Hematopoietic multipotent progenitor cell treated with erythropoietin and hydrocortisone succinate and interleukin-3 and kit ligand, for 8 days (in vitro differentiated cells): ENCODE measurements around the gene PIK3R1.
A peak's percentile ranks its signal among the peaks of the same experiment; 100 is the strongest.
"Not testable (repeated sequence)": the region's sequence is repeated elsewhere in the genome, so short reads cannot be mapped to it uniquely, and the experiment has no call there.

Experiments
- DNase-seq: peaks from one replicate; pipeline ENCODE4 v3.0.0-alpha.2; 2015

The PIK3R1 gene

DNA sequence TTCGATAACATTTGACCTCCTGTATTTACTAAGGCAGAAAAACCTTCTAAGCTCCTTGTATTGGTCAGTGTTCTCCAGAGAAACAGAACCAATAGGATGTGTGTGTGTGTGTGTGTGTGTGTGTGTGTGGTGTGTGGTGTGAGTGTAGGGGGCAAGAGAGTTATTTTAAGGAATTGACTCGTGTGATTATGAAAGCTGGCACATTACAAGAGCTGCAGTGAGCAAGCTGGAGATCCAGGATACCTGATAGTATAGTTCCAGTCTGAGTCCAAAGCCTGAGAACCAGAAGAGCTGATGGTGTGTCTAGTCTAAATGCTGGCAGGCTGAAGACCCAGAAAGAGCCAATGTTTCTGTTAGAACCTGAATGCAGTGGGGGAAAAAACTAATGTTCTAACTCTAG is 21.2 kb upstream of the PIK3R1 start:
- DNase-seq = no peak

DNA sequence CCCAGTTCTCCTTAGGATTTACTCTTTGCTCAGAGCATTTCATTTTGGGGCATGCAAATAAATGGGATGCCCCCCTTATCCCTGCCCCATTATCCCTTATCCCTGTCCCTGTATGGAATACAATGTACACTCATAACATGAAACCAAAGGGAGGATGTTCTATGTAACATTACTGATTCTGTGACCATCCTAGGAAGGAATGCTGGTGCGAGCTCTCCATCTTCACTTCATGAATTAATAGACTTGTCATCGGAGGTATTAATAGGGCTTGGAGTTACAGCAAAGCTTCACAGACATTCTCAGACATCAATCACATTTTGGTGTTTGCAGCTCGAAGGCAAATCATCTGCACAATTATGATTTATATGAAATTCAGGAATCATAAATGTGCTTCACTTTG is 20.4 kb upstream of the PIK3R1 start:
- DNase-seq = no peak

DNA sequence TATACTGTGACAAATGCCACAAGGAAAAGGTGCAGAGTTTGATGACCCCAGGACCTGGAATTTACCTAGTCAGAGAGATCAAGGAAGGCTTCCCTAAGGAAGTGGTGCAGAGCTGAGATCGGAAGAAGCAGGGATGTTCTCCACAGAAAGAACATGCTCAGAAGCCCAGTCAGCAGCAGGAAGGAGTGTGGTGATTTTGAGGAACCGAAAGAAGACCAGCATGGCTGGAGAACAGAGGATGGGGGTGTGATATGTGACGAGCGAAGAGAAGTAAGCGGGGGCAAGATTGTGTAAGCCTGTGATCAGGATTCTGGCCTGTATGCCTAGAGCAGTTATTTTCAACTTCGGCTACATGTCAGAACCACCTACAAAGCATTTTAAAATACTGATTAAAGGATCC is 18.7 kb upstream of the PIK3R1 start:
- DNase-seq = no peak

DNA sequence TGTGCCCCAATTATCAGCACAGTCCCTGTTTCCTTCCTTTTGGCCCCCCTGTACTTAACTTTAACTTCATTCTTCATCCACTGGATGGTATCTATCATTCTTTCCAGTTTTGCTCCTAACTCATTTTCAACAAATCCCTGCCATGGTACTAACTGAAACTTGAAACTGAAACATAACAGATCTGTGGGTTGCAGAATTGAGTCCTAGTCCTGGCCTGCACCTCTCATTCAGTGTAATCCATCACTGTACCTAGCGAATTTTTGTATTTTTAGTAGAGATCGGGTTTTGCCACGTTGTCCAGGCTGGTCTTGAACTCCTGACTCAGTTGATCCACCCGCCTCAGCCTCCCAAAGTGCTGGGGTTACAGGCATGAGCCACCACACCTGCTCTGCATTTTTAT is 15.3 kb upstream of the PIK3R1 start:
- DNase-seq = no peak

DNA sequence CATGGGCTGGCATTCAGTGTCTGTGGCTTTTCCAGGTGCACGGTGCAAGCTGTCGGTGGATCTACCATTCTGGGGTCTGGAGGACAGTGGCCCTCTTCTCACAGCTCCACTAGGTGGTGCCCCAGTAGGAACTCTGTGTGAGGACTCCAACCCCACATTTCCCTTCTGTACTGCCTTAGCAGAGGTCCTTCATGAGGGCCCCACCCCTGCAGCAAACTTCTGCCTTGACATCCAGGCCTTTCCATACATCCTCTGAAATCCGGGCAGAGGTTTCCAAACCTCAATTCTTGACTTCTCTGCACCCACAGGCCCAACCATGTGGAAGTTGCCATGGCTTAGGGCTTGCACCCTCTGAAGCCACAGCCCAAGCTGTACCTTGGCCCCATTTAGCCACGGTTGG is 4.9 kb upstream of the PIK3R1 start:
- not testable (repeated sequence) for DNase-seq

DNA sequence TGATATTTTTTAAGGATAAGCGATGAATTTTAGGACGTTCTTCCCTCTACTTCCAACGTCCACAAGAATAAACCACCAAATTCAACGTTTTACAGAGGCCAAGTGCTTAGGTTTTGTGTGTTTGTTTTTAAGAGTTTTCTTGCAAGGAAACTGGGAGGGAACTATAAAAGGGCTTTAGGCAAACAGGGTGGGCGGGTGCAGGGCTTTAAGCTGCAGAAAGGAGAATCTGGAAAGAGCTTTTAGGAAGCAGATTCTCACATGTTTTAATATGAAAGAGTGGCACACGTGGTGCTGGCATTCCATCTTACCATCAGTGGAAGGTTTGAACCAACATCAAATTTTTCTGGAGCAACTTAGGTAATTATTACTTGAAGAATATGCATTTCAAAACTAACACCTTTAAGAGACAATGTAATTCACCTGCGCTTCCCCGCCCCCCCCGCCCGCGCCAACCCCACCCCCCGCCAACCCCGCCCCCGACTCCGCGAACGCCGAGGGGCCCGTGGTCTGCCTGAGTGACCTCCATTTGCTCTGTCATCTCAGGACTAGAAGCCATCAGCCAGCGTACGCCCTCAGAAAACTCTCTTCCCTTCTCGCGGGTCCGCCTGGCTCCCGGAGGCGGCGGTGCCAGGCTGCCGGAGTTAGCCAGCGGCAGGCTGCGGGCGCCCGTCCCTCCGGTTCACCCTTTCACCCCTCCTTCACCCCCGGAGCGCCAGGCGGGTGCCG is 911 bp upstream of the PIK3R1 start:
- peak; percentile 14 for DNase-seq

DNA sequence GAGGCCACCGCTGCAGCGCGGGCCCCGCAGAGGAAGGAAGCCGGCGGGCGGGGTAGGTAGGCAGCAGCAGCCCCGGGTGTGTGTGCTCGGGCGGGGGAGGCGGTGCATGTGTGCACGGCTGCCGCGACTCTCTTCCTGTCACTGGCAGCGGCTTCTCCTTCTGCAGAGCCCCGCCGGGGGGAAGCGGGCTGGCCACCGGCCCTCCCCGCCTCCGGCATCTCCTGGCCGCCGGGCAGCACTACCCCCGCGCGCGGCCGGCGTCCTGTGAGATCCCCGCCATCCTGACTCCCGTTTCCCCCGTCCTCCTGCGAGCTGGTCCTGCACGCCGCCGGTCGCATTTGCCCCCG is 315 bp downstream of the PIK3R1 start:
- DNase-seq = no peak

DNA sequence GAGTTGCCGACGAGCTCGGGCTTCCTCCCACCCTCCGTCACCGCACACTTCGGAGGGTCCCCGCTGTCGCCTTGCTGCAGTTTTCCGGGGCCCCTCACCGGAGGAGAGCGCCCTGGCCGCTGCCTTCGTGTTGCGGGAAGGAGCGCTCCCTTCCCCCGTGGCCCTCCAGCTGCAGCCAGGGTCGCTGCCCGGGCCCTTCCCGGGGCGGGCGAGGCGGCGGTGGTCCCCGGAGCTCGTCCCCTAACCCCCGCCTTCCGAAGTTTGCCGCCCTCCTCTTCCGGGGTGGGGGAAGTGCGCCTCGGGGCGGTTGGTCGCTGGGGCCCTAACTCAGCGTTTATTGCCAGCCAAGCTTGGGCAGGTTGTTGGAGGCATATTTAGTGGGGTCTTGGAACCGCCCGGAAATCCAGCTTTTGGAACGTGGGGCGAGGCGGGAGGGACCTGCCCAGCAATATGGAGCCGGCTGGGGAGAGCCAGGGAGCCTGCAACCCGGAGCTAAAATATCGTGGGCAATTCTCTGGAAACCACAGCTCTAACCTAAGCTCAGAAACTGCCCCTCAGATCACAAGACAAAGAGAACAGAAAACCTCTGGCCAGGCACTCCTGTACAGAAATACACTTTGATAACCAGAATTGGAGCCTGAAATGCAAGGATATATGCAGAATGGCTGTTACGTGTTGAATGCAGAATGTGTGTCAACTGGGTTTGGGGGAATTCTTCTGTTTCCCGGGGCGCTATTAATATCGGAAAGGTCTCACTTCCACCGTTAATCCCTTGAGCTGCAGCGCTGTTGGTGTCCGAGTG is 890 bp downstream of the PIK3R1 start:
- peak; percentile 64 for DNase-seq

DNA sequence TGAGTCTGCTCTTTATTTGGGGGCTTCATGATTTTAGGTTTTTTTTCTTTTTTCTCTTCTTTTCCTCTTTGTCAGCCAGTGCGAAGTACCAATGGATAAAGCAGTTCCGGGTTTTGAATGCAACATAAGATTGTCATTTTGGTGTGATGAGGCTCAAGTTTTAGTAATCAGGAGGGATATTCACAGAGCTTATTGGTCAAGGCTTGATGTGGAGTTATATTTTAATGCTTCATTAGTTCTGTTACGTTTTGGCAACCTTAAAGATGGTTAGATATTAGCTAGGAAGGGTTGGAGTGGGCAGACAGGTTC is 1.4 kb downstream of the PIK3R1 start:
- DNase-seq = peak; percentile 54

DNA sequence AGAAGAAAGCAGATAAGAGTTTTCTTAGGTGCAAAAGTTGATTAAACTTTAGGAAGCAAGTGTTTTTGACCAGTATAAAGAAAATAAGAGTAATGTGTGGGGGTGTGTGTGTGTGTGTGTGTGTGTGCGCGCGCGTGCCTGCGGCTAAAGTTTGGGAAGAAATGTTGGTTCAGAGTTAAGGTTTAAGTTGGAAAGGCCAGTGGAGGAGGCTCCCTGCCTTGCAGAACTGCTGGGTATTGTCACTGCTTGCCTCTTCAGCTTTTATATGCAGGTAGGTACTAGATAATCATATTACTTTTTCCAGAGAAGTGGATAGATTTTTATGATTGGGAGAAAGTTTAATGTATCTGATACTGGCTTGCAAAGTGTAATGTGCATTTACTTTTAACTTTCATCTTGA is 2.0 kb downstream of the PIK3R1 start:
- DNase-seq = no peak

DNA sequence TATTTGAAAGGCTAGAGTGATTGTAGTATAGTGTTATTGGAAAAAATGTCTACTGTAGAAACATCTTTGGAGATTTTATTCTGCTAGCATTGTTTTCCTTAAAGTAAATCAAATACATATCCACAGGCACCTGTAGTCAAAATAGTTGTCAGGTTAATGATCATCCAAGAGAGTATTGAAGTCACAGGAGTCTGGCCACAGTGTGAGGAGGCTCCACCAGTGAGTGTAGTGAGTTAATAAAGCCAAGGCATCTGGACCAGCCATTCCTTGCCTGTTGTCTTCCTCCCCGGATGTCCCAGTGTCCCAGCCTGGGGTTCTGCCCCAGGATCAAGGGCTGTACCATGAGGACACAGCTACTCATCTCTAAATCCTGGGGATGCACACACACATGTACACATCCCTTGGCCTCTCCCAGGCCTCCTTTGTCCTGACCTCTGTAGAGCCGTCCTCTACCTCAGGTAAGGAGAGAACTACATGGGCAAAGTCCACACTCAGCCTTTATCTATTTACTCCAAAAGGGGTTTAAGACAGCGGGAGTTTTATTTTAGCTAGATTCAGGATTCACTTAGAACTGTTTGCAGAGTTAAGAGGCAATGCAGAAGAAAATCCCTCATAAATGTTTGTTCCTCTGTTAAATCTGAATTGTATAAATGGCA is 3.7 kb downstream of the PIK3R1 start:
- no peak for DNase-seq

DNA sequence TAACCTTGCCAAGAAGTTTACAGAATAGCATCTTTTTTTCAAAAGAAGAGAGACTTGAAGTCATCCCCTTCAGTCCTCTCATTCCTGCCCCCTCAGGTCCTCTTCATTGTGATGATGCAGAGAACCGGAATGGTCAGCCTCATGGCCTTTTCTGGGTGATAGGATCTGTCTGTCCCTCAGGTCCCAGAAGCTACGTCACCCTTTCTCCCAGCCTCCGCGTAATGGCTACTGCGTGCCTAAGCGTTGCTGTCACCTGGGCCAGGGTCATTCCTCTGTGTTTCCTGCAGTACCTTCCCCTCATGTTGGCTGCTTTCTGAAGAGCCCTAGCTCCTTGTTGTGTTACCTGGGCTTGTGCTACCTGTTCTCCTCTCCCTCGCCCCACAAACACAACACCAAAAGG is 4.7 kb downstream of the PIK3R1 start:
- DNase-seq = no peak

DNA sequence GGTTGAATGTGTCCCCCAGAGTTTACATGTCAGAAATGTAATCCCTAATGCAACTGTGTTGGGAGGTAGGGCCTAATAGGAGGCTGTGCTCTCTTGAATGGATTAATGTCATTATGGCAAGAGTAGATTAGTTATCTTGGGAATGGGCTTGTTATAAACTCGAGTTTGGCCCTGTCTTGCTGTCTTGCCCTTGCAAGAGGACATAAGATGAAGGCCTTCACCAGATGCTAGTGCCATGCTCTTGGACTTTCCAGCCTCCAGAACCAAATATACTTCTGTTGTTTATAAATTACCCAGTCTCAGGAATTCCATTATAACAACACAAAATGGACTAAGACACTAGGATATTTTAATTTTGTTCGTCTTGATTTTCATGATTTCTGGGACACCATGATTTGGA is 5.4 kb downstream of the PIK3R1 start:
- no peak for DNase-seq

DNA sequence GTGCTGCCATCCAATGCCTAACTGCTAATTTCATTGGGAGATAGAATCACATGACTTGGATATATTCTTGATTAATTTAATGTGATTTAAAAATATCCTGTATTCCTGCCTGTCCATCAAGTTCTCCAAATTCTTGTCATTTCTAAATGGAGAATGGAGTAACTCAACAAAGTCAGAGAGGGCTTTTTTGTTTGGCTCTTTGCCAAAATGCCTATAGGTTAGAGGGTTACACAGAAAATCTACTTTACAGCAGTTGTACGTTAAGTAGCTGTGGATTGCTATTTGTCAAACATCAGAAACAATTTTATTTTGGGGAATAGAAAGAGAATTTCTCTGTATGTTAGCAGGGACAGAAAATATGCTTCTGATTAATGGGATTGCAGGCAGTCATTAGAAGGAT is 5.9 kb downstream of the PIK3R1 start:
- peak; percentile 21 for DNase-seq

DNA sequence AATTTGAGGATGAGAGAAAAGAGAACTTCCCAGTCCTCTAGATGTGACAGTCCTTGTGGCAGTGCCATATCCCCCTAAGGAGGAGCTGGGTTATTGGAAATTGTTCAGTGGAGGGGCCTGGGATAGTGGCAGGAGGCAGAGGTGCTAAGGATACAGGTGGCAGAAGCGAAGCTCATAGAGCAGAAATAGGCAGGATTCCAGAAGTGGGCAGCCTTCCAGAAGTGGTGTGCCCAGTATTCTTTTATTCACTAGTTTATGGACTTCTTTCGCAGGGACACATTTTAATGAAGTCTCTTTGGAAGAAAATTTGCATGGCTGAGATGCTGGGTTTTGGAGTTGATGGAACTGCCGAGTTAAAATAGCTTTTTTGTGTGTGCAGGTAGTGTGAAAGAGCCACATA is 6.8 kb downstream of the PIK3R1 start:
- DNase-seq = no peak

DNA sequence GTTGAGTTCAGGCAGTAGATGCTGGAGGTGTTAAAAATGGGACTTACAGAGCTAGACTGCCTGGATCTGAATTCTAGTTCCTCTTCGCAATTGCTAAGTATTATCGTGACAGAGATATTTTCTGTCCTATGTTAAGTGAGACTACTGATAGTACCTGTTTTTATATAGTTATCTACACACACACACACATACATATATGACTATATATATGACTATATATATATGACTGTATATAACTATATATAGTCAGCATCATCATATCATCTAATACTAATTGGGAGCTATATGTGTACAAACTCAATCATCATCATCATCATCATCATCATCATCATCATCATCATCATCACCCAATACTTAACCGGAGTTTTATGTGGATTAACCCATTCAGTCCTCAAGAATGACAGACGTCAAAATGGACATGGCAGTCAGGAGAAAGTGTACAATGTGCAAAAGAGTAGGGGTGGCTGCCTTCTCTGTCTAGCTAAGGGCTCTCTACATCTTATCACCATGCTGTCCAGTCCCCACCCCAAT is 7.3 kb downstream of the PIK3R1 start:
- DNase-seq = no peak

DNA sequence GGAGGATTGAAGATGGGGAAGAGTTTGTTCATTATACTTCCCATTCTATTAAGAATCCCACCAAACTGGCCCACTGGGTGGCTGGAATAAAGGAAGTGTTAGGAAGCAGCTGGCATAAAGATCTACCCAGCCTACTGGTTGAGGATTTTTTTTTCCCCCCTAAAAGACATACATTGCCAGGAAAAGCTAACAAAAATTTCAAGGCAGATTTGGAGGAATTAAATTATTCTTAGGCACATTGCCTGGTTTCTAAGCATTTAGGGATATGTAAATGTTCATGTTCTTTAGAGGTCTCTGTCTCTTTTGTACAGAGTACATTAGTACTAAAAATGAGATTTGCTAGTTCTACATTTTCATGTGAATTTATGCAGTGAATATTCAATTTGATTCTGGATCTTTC is 8.3 kb downstream of the PIK3R1 start:
- no peak for DNase-seq

DNA sequence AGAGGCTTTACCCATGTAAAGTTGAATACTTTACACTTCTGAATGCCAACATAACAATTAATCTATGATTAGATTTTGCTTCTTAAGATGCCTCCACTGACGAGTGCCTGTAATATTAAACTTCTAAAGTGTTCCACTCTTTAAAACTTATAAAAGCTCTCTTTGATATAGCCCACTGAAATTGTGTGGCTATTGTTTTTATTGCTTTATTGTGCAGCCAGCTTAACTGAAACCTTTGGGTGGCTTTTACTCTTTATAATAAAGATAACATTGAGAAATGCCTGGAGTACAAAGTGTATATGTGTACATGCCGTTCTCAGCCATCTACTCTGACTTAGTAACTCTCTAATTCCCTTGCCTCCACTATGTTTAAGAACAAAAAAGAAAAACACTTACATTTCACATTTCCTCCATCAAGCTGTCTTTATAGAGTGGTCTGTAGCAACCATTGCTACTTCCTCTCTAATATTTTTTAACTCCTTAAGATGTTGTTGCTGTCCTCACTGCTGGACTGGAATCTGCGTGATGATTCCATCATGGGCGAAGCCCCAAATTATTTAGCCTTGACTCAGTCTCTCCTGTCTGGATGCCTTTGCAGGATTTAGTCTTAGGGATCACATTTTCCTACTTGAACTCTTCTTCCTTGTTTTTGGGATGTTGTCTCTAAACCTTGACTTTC is 9.1 kb downstream of the PIK3R1 start:
- no peak for DNase-seq

DNA sequence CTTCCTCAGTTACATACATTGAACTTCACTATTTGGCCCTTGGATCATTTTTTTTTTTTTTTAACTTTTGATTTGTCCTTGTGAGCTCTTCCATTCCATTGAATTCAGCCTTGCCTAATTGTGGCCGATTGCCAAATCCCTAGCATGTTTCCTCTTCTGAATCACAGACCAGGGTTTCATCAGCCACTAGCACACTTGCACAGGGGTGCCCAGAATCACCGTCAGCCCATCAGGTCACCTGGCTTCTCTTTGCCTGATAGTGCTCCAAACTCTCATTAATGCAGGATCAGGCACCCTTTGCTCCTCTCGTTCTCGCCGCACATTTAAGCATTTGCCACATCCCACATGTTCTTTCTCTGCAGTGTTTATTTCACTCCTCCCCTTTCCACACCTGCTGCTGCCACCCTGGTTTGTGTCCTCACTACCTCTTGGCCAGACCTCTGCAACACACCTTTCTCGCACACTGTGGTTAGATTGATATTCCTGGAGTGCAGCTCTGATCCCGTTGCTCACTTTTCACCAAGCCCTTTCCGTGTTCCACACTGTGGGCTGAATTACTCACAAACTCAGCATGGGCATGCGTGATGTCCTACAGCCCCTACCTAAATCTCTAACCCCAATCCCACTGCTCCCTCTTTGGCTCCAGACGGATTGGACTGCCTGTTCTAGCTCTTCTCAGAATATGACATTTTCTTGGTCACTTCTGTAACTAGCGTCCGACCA is 9.8 kb downstream of the PIK3R1 start:
- DNase-seq = peak; percentile 38

DNA sequence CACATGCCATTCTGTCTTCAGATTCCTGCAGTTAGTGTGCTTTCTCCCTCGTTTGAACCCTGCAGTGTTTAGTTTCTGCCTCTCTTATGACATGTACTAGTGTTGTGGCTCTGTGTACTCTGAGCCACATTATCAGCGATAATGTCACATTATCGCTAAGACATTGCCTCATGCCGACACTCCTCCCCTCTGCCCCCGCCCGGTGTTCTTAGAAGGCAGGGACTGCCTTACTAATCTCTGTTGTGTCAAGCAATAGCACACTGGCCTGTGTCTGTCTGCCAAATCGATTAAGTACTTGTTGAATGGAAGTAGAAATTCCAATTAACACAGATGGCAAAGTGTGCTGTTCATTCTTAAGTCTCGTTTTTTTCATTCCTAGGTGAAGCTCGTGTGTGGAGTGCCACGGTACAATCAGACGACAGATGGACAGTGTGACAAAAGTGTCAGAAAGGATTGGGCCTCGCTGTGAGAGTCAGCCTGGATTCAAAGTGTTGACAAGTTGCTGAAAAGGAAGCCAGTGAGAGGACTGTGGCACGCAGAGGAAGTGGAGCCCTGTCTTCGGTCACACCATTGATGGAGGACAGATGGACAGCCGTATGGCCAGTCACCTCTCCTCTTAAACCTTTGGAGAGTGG is 10.5 kb downstream of the PIK3R1 start:
- DNase-seq = peak; percentile 86

DNA sequence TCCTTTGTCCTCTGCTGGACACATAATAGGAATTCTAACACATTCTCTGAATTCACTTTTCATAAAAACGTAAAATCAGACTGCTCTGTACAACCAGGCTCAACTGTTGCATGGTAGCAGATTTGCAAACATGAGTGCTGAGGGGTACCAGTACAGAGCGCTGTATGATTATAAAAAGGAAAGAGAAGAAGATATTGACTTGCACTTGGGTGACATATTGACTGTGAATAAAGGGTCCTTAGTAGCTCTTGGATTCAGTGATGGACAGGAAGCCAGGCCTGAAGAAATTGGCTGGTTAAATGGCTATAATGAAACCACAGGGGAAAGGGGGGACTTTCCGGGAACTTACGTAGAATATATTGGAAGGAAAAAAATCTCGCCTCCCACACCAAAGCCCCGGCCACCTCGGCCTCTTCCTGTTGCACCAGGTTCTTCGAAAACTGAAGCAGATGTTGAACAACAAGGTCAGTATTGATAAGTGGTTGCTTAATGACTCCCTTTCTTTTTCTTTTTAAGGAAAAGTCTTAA is 11.1 kb downstream of the PIK3R1 start:
- no peak for DNase-seq

DNA sequence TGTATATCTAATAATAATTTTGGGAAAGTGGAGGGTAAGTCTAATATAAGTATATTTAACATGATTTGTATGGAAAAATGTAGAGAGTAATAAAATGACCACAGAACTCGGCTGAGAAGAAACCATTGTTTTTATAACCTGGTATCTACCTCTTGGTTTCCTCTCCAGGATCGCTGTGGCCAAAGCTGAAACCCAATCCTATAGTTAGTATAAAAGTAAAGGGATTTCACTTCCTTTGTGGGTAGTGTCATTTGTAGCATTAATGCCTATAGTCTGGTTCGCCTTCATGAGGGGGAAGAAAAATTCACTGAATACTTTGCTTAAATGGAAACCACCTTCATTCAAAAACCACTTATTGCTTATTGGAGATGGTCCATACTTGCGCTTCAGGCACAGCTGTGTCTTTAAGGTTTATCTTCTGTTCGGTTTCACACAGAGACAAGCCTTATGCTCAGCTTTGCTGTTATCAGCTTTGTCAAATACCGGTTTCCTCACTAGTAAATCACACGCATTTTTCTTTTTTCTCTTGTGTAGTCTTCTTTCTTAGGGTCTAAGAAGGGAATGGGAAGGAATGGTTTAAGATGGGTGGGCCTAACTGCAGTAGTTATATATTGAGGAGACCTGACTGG is 12.1 kb downstream of the PIK3R1 start:
- peak; percentile 44 for DNase-seq
